HG03066 (cell line): ENCODE data around the gene ISY1.
A peak's percentile ranks its signal among the peaks of the same experiment; 100 is the strongest.
"Not testable (repeated sequence)": the region's sequence is repeated elsewhere in the genome, so short reads cannot be mapped to it uniquely, and the experiment has no call there.

ENCODE experiments used
- ATAC-seq: cut with Tn5 transposase; IDR thresholded peaks from one replicate; pipeline ENCODE4 v1.9.1; 2021; ENCODE audit warnings: low read depth; ENCODE audit not compliant: unreplicated experiment

ISY1 gene

GRCh38 chr3:129121016-129121791 lies 39.7 kb downstream of the ISY1 start:
- peak; percentile 17 for ATAC-seq

GRCh38 chr3:129120254-129121004 lies 40.4 kb downstream of the ISY1 start:
- peak; percentile 75 for ATAC-seq

GRCh38 chr3:129119365-129120100 lies 41.3 kb downstream of the ISY1 start:
- ATAC-seq = no peak

GRCh38 chr3:129118745-129119144 lies 42.1 kb downstream of the ISY1 start:
- ATAC-seq = no peak

GRCh38 chr3:129117134-129117533 lies 43.7 kb downstream of the ISY1 start:
- no peak for ATAC-seq

- ATAC-seq = no peak
Observed at GRCh38 chr3:129116482-129116946, 44.3 kb downstream of the ISY1 start.

GRCh38 chr3:129114455-129114854 lies 46.4 kb downstream of the ISY1 start:
- no peak for ATAC-seq

GRCh38 chr3:129112308-129113052 lies 48.4 kb downstream of the ISY1 start:
- no peak for ATAC-seq

GRCh38 chr3:129111076-129111780 lies 49.6 kb downstream of the ISY1 start:
- not testable (repeated sequence) for ATAC-seq

GRCh38 chr3:129107793-129108192 lies 53.1 kb downstream of the ISY1 start:
- no peak for ATAC-seq

- no peak for ATAC-seq
Observed at GRCh38 chr3:129106866-129107565, 53.8 kb downstream of the ISY1 start.

- ATAC-seq = no peak
Observed at GRCh38 chr3:129106320-129106719, 54.5 kb downstream of the ISY1 start.

- ATAC-seq = no peak
Observed at GRCh38 chr3:129105862-129106261, 55.0 kb downstream of the ISY1 start.

- ATAC-seq = no peak
Observed at GRCh38 chr3:129104498-129105079, 56.3 kb downstream of the ISY1 start.

- ATAC-seq = no peak
Observed at GRCh38 chr3:129104051-129104450, 56.8 kb downstream of the ISY1 start.

- no peak for ATAC-seq
Observed at GRCh38 chr3:129103296-129103695, 57.6 kb downstream of the ISY1 start.

GRCh38 chr3:129101370-129102138 lies 59.3 kb downstream of the ISY1 start:
- no peak for ATAC-seq

GRCh38 chr3:129100274-129100673 lies 60.6 kb downstream of the ISY1 start:
- no peak for ATAC-seq
